HUES64 (cell line): Measurements from ENCODE around the gene IL10.
A peak's percentile ranks its signal among the peaks of the same experiment; 100 is the strongest.

Experiments
- H3K27ac ChIP-seq: 2 replicates; pipeline ENCODE4 v1.7.0; 2013; ENCODE audit warnings: low read depth, low read length, inconsistent platforms
- H3K27me3 ChIP-seq: 2 replicates; pipeline ENCODE4 v1.6.1; 2013; ENCODE audit warnings: mild to moderate bottlenecking, low read length; ENCODE audit not compliant: insufficient read depth
- H3K36me3 ChIP-seq: 2 replicates; pipeline ENCODE4 v1.6.1; 2013; ENCODE audit warnings: mild to moderate bottlenecking, low read length; ENCODE audit not compliant: insufficient read depth
- H3K4me1 ChIP-seq: 2 replicates; pipeline ENCODE4 v1.6.1; 2013; ENCODE audit warnings: mild to moderate bottlenecking, low read length, moderate library complexity; ENCODE audit not compliant: insufficient read depth
- H3K4me3 ChIP-seq: 2 replicates; pipeline ENCODE4 v1.5.1; 2013; ENCODE audit warnings: mild to moderate bottlenecking, low read length, moderate library complexity
- H3K9ac ChIP-seq: 2 replicates; pipeline ENCODE4 v1.6.1; 2013; ENCODE audit warnings: mild to moderate bottlenecking, low read depth, low read length
- H3K9me3 ChIP-seq: 2 replicates; pipeline ENCODE4 v1.6.1; 2013; ENCODE audit warnings: low read depth, low read length; ENCODE audit not compliant: insufficient read depth
- WGBS: fragments of 150-250, 120-280 bp; methylation state at CpG from one replicate; pipeline ENCODE4 v1.1.7; 2013; ENCODE audit warnings: missing lambda C conversion rate; 5-methylcytosine and 5-hydroxymethylcytosine counted together

The IL10 gene

GRCh38 chr1:206792939-206793607 lies 20.8 kb upstream of the IL10 start:
- Histone ChIP-seq H3K27ac (no peak overlapping the region), H3K27me3 (0 out of 2 replicates have a peak, but pooled peaks cover 3% of the 10 kb centered on the region), H3K9ac (0 out of 2 replicates have a peak overlapping the region, but pooled peaks have one; percentile 25), H3K4me1 (no peaks in the 10 kb centered on the region), H3K4me3 (no peak overlapping the region), H3K9me3 (no peaks in the 10 kb centered on the region), H3K36me3 (no peaks in the 10 kb centered on the region)
- WGBS = 74% methylated on average over 16 of the region's 16 CpGs

- no peaks in the 10 kb centered on the region for H3K4me1 ChIP-seq
- no peak overlapping the region for H3K27ac ChIP-seq
- no peak overlapping the region for H3K4me3 ChIP-seq
- H3K9me3 ChIP-seq = no peaks in the 10 kb centered on the region
- peaks cover 6% of the 10 kb centered on the region; the same call in 1 of the 2 replicates for H3K27me3 ChIP-seq
- no peaks in the 10 kb centered on the region for H3K36me3 ChIP-seq
- 95% methylated on average over 10 of the region's 11 CpGs for WGBS
- H3K9ac ChIP-seq = no peak overlapping the region
These were observed 18.4 kb upstream of the IL10 start for GRCh38 chr1:206790502-206791250.

DNA sequence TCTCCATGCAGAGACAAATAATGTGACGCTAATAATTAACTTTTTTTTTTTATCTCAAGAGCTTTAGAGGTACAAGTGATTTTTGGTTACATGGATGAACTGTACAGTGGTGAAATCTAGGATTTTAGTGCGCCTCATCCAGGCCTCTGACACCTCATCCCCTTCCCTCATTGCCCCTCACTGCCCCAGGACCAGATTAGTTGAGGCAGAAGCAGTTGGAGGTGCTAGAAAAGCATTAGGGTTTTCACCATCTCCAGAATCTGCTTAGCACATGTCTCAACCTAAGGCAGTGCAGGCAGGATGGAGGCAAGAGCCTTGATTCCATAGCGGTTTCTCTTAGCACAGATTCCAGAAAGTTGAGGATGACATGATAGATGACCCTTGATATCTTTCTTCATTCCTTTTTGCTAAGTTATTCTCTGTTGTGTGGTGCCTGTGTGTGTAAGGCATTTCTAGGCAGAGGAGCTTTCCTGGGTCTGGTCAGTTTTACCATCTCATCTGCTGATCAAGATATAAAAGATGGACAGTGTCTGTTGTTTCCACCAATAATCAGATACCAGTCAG lies 16.3 kb upstream of the IL10 start:
- no peaks in the 10 kb centered on the region for H3K9me3 ChIP-seq
- no peak overlapping the region for H3K27ac ChIP-seq
- no peaks in the 10 kb centered on the region for H3K4me1 ChIP-seq
- H3K9ac ChIP-seq = no peak overlapping the region
- no peaks in the 10 kb centered on the region for H3K36me3 ChIP-seq
- H3K4me3 ChIP-seq = no peak overlapping the region
- 93% methylated on average over 1 of the region's 3 CpGs for WGBS
- peaks cover 3% of the 10 kb centered on the region; the same call in 1 of the 2 replicates for H3K27me3 ChIP-seq

DNA sequence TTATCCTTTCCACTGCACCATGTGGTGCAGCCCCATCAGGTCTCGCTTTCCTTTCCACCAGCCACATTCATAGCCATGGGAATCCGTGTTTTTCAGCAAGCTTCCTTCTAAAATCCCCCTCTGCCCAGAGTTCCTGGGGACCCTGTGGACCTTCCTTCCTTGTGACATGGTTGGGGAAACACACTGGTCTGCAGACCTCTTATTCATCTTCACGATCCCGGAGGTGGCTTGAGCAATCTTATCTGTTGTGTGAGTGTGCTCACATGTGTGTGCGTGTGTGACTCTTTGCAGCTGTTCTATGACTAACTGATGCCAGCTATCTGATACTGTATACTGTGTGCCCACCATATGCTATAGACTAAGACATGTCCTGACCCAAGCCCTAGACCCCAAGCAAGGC lies 15.6 kb upstream of the IL10 start:
- Histone ChIP-seq H3K4me1 (no peaks in the 10 kb centered on the region), H3K4me3 (no peak overlapping the region), H3K27ac (no peak overlapping the region), H3K9ac (no peak overlapping the region), H3K36me3 (no peaks in the 10 kb centered on the region), H3K9me3 (no peaks in the 10 kb centered on the region), H3K27me3 (peaks cover 3% of the 10 kb centered on the region; the same call in 1 of the 2 replicates)
- 94% methylated on average over 5 of the region's 5 CpGs for WGBS

GRCh38 chr1:206786212-206786886 lies 14.1 kb upstream of the IL10 start:
- H3K4me1 ChIP-seq = no peaks in the 10 kb centered on the region
- H3K27me3 ChIP-seq = peaks cover 3% of the 10 kb centered on the region; the same call in 1 of the 2 replicates
- H3K36me3 ChIP-seq = no peaks in the 10 kb centered on the region
- no peak overlapping the region for H3K27ac ChIP-seq
- WGBS = 89% methylated on average over 5 of the region's 5 CpGs
- H3K9ac ChIP-seq = no peak overlapping the region
- no peak overlapping the region for H3K4me3 ChIP-seq
- no peaks in the 10 kb centered on the region for H3K9me3 ChIP-seq

- H3K36me3 ChIP-seq = no peaks in the 10 kb centered on the region
- H3K9ac ChIP-seq = no peak overlapping the region
- 82% methylated on average over 4 of the region's 4 CpGs for WGBS
- peaks cover 3% of the 10 kb centered on the region; the same call in 1 of the 2 replicates for H3K27me3 ChIP-seq
- H3K4me3 ChIP-seq = no peak overlapping the region
- no peaks in the 10 kb centered on the region for H3K4me1 ChIP-seq
- H3K27ac ChIP-seq = no peak overlapping the region
- no peaks in the 10 kb centered on the region for H3K9me3 ChIP-seq
These were observed 13.0 kb upstream of the IL10 start for GRCh38 chr1:206785182-206785765.

DNA sequence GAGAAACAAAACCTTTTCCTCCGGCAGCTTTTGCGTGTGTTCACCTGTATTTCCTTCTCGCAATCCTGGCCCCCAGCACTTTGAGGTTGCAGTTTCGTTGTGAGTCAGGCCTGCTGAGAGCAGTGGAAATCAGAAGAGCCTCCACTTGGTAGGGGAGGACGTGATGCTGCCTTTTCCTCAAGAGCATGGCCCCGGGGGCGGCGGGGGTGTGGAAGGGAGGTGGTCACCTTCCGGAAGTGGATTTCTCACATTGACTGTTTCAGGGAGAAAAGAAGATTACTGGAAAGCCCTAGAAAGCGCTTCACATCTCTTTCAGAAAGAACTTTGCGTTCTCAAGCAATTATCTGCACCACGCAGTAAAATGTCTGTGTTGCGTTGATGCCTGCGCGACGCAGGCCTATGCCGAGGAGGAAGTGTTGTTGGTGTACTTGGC lies 12.2 kb upstream of the IL10 start:
- Histone ChIP-seq H3K27ac (no peak overlapping the region), H3K27me3 (peaks cover 3% of the 10 kb centered on the region; the same call in 1 of the 2 replicates), H3K4me1 (no peaks in the 10 kb centered on the region)

GRCh38 chr1:206783506-206783905 lies 11.2 kb upstream of the IL10 start:
- H3K36me3 ChIP-seq = no peaks in the 10 kb centered on the region
- H3K4me1 ChIP-seq = no peaks in the 10 kb centered on the region
- H3K27me3 ChIP-seq = peaks cover 3% of the 10 kb centered on the region; the same call in 1 of the 2 replicates
- H3K9ac ChIP-seq = no peak overlapping the region
- WGBS = 91% methylated on average over 7 of the region's 7 CpGs
- H3K27ac ChIP-seq = no peak overlapping the region
- H3K9me3 ChIP-seq = no peaks in the 10 kb centered on the region
- H3K4me3 ChIP-seq = no peak overlapping the region

More for the DNA sequence above, 12.2 kb upstream of the IL10 start:
- no peak overlapping the region for H3K4me3 ChIP-seq
- H3K9ac ChIP-seq = no peak overlapping the region; the same call in 1 of the 2 replicates
- 94% methylated on average over 17 of the region's 17 CpGs for WGBS
- H3K9me3 ChIP-seq = no peaks in the 10 kb centered on the region
- no peaks in the 10 kb centered on the region for H3K36me3 ChIP-seq

DNA sequence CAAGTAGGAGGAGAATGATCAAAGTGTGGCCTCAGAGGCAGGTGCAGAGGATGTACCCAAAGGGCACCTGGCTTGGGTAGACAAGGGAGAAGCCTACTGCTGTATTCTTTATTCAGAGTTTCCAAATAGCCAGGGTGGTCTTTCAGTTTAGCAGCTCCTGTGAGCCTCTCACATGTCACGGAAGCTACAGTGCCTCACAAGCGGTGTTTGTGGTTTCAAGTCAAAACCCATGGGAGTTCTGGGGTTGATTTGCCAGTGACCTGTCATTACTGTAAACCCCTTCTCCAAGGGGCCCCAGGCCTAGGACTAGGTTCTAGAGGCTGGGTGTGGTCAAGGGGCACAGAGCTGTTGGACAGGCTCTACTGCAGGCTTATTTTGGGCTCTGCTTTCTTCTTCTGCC lies 10.2 kb upstream of the IL10 start:
- Histone ChIP-seq H3K4me1 (no peaks in the 10 kb centered on the region), H3K4me3 (no peak overlapping the region), H3K36me3 (no peaks in the 10 kb centered on the region), H3K27me3 (no peaks in the 10 kb centered on the region), H3K27ac (no peak overlapping the region), H3K9me3 (no peaks in the 10 kb centered on the region), H3K9ac (no peak overlapping the region)
- WGBS = 95% methylated on average over 2 of the region's 2 CpGs

DNA sequence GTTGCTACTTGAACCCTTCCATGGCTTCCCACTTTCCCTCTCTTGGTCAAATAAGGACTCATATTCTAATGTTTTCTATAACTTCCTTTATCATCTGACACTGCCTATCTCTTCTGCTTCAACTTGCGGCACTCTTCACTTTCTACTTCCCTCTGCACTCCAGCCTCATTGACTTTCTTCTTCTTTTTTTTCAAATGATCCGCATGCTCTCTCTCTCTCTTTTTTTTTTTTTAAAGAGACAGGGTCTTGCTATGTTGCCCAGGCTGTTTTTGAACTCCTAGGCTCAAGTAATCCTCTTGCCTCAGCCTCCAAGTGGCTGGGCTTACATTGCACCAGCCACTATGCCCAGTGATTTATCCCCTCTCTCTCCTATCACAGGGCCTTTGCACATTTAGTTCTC lies 7.3 kb upstream of the IL10 start:
- no peak overlapping the region for H3K9ac ChIP-seq
- no peaks in the 10 kb centered on the region for H3K4me1 ChIP-seq
- H3K4me3 ChIP-seq = no peak overlapping the region
- no peaks in the 10 kb centered on the region for H3K9me3 ChIP-seq
- H3K27ac ChIP-seq = no peak overlapping the region
- H3K27me3 ChIP-seq = no peaks in the 10 kb centered on the region
- H3K36me3 ChIP-seq = no peaks in the 10 kb centered on the region
- WGBS = 93% methylated on average over 2 of the region's 2 CpGs
